Osteocyte (in vitro differentiated cells): ENCODE measurements around the gene MLLT3. TPM values are rescaled to one million over a fixed set of nuclear protein-coding genes. Genes with fewer than 3 reads are reported as not detected.

Experiments
- DNase-seq: peaks from one replicate; pipeline ENCODE4 v3.0.0; 2021; ENCODE audit warnings: mixed read lengths; ENCODE audit not compliant: unreplicated experiment; ENCODE audit errors: extremely low spot score
- H3K27ac Mint-ChIP-seq: one replicate; pipeline ENCODE4 v1.8.0; 2021; ENCODE audit warnings: mild to moderate bottlenecking, mixed read lengths; ENCODE audit not compliant: unreplicated experiment
- H3K27me3 Mint-ChIP-seq: one replicate; pipeline ENCODE4 v1.8.0; 2021; ENCODE audit warnings: mixed read lengths; ENCODE audit not compliant: unreplicated experiment
- H3K36me3 Mint-ChIP-seq: one replicate; pipeline ENCODE4 v1.8.0; 2021; ENCODE audit warnings: mixed read lengths; ENCODE audit not compliant: unreplicated experiment
- H3K4me1 Mint-ChIP-seq: one replicate; pipeline ENCODE4 v1.8.0; 2021; ENCODE audit warnings: mixed read lengths; ENCODE audit not compliant: unreplicated experiment
- H3K4me3 Mint-ChIP-seq: one replicate; pipeline ENCODE4 v1.8.0; 2021; ENCODE audit warnings: mild to moderate bottlenecking, moderate library complexity, mixed read lengths; ENCODE audit not compliant: unreplicated experiment
- H3K9me3 Mint-ChIP-seq: one replicate; pipeline ENCODE4 v1.8.0; 2021; ENCODE audit warnings: mixed read lengths; ENCODE audit not compliant: unreplicated experiment
- total RNA-seq: library from RNA; stranded (reverse); gene quantifications from 2 replicates; pipeline ENCODE4 v1.2.1, GENCODE V29; 2021
- TF ChIP-seq, protein P1 (sequence below): fragments of 200-600 bp; sonication (generic); IDR thresholded peaks from 2 replicates; pipeline ENCODE4 v1.5.0; 2021; ENCODE audit warnings: antibody characterized with exemption, mild to moderate bottlenecking, moderate library complexity

Gene MLLT3
- total RNA-seq, 1 donor from 2014 or later, result 19.5 TPM

DNA sequence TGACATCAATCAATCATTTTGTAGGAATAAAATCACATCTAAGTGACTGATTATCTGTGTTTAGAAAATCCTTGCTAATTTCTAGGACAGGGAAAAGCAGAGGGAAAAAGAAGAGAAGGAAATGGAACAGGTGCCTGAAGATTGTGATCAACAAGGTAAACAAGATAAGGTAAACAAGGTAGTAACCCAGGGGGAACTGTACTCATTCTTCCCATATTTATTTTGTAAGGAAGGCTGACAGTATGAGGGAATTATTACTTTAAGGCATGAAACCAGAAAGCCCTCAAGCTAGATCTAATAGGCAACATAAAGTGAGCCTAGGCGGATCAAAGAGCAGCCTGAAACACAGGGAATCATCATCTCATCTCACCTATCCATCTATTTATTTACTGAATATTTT, 231.1 kb downstream of the MLLT3 start:
- H3K4me3 Mint-ChIP-seq, result no peak overlapping the region
- H3K9me3 Mint-ChIP-seq, result no peaks in the 10 kb centered on the region
- DNase-seq, result no peak
- H3K4me1 Mint-ChIP-seq, result no peaks in the 10 kb centered on the region
- no peaks in the 10 kb centered on the region for H3K27me3 Mint-ChIP-seq
- H3K27ac Mint-ChIP-seq, result no peak overlapping the region
- H3K36me3 Mint-ChIP-seq, result peaks cover 10% of the 10 kb centered on the region
- TF ChIP-seq, protein P1, sequence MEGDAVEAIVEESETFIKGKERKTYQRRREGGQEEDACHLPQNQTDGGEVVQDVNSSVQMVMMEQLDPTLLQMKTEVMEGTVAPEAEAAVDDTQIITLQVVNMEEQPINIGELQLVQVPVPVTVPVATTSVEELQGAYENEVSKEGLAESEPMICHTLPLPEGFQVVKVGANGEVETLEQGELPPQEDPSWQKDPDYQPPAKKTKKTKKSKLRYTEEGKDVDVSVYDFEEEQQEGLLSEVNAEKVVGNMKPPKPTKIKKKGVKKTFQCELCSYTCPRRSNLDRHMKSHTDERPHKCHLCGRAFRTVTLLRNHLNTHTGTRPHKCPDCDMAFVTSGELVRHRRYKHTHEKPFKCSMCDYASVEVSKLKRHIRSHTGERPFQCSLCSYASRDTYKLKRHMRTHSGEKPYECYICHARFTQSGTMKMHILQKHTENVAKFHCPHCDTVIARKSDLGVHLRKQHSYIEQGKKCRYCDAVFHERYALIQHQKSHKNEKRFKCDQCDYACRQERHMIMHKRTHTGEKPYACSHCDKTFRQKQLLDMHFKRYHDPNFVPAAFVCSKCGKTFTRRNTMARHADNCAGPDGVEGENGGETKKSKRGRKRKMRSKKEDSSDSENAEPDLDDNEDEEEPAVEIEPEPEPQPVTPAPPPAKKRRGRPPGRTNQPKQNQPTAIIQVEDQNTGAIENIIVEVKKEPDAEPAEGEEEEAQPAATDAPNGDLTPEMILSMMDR, result no peak

DNA sequence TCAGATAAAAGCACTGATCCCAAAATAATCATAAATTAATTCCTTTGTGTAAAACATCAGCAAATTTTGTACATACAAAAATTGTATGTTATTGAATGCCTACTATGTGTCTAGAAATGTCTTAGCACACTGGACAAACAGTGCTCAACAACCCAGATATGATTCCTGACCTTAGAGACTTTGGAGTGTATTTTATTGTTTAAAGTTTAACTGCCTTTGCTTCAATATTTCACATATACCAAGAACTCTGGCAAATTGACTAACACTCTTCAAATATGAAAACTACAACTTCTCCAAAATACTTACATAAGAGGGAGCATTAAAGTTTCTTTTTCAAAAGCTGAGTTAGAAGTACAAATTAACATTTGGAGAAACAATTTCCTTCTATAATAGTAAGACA, 231.9 kb downstream of the MLLT3 start:
- no peak for DNase-seq
- TF ChIP-seq, protein P1, result no peak
- Mint-ChIP-seq H3K27ac (no peak overlapping the region), H3K36me3 (peaks cover 10% of the 10 kb centered on the region), H3K27me3 (no peaks in the 10 kb centered on the region), H3K9me3 (no peaks in the 10 kb centered on the region), H3K4me1 (no peaks in the 10 kb centered on the region), H3K4me3 (no peak overlapping the region)

DNA sequence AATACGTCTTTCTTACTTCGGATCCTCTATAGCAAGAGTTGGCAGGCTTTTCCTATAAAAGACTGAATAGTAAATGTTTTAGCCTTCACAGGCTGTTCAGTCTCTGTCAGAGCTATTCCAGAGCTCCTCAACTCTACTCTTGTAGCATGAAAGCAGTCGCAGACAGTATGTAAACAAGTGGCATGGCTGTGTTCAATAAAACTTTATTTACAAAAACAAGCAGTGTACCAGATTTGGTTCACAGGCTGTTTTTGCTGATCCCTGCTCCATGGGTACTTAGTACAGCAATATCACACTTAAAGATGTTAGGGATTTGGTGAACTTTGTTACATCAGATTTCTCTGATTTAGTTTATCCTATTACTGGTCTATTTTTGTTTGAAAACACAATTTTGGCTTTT, 235.2 kb downstream of the MLLT3 start:
- no peak for DNase-seq
- no peaks in the 10 kb centered on the region for H3K9me3 Mint-ChIP-seq
- peaks cover 10% of the 10 kb centered on the region for H3K36me3 Mint-ChIP-seq
- H3K27me3 Mint-ChIP-seq, result no peaks in the 10 kb centered on the region
- H3K27ac Mint-ChIP-seq, result no peak overlapping the region
- H3K4me3 Mint-ChIP-seq, result no peak overlapping the region
- TF ChIP-seq, protein P1, result no peak
- H3K4me1 Mint-ChIP-seq, result peaks cover 27% of the 10 kb centered on the region

DNA sequence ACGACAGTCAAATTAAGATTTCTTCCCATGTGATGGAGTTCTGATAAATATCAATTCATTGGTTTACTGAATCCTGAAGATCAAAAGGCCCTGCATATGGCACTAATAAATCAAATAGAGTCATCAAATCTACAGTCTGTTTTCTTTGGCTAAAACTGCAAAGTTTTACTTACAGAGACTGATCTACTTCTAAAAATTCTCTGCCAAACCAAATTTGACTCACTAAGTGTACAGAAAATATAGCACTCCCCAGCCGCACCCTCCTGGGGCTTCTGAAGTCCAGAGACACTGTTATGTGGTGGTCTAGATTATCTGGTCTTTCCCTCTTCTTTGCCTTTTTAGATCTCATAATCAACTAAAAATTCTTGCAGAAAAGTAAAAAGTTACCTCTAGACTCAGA, 237.7 kb downstream of the MLLT3 start:
- no peak overlapping the region for H3K27ac Mint-ChIP-seq

DNA sequence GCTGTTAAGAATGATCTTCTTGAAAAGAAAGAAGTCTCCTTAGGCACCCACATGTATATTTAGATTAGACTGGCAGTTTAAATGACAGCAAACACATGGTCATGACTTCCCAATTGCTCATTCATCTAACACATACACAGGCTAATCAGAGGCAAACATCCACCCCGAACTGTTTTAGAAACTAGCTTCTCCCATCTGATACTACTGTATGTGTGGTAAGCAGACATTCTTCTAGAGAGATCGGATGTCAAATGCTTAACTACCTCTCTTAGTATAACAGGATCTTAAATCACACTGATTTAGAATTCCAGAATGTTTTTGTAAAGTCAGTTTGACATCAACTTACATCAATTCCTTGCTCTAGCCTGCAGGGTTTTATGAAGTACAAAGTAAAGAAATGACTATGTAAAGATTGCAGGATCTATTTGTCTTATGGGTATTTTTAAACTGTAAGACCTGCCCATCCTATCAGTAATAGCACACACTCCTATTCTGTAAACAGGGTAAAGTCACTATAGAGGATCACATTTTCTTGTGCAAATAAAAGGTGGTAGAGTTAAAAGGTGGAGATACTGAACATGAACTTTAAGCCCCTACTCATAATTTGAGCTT, 239.7 kb downstream of the MLLT3 start:
- DNase-seq, result no peak
- Mint-ChIP-seq H3K27me3 (no peaks in the 10 kb centered on the region), H3K4me3 (no peak overlapping the region), H3K4me1 (peaks cover 33% of the 10 kb centered on the region), H3K9me3 (no peaks in the 10 kb centered on the region), H3K36me3 (peaks cover 2% of the 10 kb centered on the region), H3K27ac (no peak overlapping the region)
- TF ChIP-seq, protein P1, result no peak

More for the DNA sequence above, 237.7 kb downstream of the MLLT3 start:
- Mint-ChIP-seq H3K4me3 (no peak overlapping the region), H3K36me3 (peaks cover 9% of the 10 kb centered on the region), H3K9me3 (no peaks in the 10 kb centered on the region), H3K27me3 (no peaks in the 10 kb centered on the region), H3K4me1 (peaks cover 29% of the 10 kb centered on the region)
- TF ChIP-seq, protein P1, result no peak
- DNase-seq, result no peak
